Measurements from ENCODE around the gene SLC4A7.

DNA sequence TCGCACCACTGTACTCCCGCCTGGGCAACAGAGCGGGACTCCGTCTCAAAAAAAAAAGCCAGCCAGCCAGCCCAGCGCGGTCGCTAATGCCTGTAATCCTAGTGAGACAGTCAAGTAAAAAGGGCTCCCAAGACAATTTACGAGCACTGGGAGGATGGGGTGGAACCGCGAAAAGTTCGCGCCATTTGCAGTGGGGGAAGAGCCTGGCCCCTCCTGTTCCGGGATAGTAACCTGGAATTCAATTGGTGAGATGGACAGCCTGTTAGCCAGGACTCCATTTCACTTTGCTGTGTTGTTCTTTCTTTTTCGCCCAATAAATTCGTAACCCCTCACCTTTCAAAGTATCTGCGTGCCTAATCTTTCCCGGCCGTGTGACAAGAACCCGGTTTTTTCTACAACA lies 19.5 kb downstream of the SLC4A7 start:
- no peak for TF ChIP-seq GTF2F1 (IDR thresholded peaks at IDR 0.05; ENCODE audit: low read depth, low read length)
- TF ChIP-seq ZNF551 (CRISPR knock-in tag; IDR thresholded peaks at IDR 0.05) = no peak
- TF ChIP-seq NBN (IDR thresholded peaks at IDR 0.05; ENCODE audit: low read depth) = no peak
- no peak for TF ChIP-seq RBM15 (IDR thresholded peaks at IDR 0.05; ENCODE audit: insufficient read depth, low read length)
- no peak for TF ChIP-seq GTF3C2 (IDR thresholded peaks at IDR 0.05; ENCODE audit: borderline replicate concordance, extremely low read depth, insufficient read length)
- TF ChIP-seq E2F1 (CRISPR knock-in tag; IDR thresholded peaks at IDR 0.05) = no peak
